ENCODE measurements around the gene LEFTY1. TPM values are rescaled to one million over a fixed set of nuclear protein-coding genes. Genes with fewer than 3 reads are reported as not detected.

Gene LEFTY1
- total RNA-seq, 2 donors from 2014 or later: 1.7 to 2.0 TPM

- Histone ChIP-seq H3K36me3 (no peaks in the 10 kb centered on the region), H3K9me3 (no peaks in the 10 kb centered on the region), H3K4me3 (no peak overlapping the region), H3K27ac (no peak overlapping the region), H3K4me1 (replicated peaks) (no peaks in the 10 kb centered on the region), H3K27me3 (replicated peaks; ENCODE audit: insufficient read depth) (no peaks in the 10 kb centered on the region)
- no peak for DNase-seq (ENCODE audit: low spot score)
- intact Hi-C loops (cut with DNase I): no loop called here
- TF ChIP-seq CTCF (IDR thresholded peaks at IDR 0.05): no peak
- TF ChIP-seq POLR2AphosphoS5 (IDR thresholded peaks at IDR 0.05): no peak
- no peak for TF ChIP-seq POLR2A (IDR thresholded peaks at IDR 0.05)
- 69% methylated on average over 4 of the region's 4 CpGs for WGBS
Measured at GRCh38 chr1:225899044-225899925, 10.3 kb upstream of the LEFTY1 start.

- TF ChIP-seq POLR2A (IDR thresholded peaks at IDR 0.05) (no peak), CTCF (IDR thresholded peaks at IDR 0.05) (no peak), POLR2AphosphoS5 (IDR thresholded peaks at IDR 0.05) (no peak)
- DNase-seq (ENCODE audit: low spot score): no peak
- H3K27ac ChIP-seq: peak overlapping the region in 1 of 2 donors; percentile 52
- no peak overlapping the region for H3K4me3 ChIP-seq
- no peaks in the 10 kb centered on the region for H3K9me3 ChIP-seq
- no peaks in the 10 kb centered on the region for H3K36me3 ChIP-seq
- intact Hi-C loops (cut with DNase I): no loop called here
- H3K27me3 ChIP-seq (replicated peaks; ENCODE audit: insufficient read depth): no peaks in the 10 kb centered on the region
- H3K4me1 ChIP-seq (replicated peaks): no peaks in the 10 kb centered on the region
- WGBS: 85% methylated on average over 19 of the region's 19 CpGs
Measured at GRCh38 chr1:225897595-225898514, 8.9 kb upstream of the LEFTY1 start.

GRCh38 chr1:225896937-225897549 lies 8.1 kb upstream of the LEFTY1 start:
- H3K9me3 ChIP-seq: no peaks in the 10 kb centered on the region
- 56% methylated on average over 7 of the region's 7 CpGs for WGBS
- peak; percentile 67 for DNase-seq (ENCODE audit: low spot score)
- H3K36me3 ChIP-seq: no peaks in the 10 kb centered on the region
- no peak overlapping the region for H3K4me3 ChIP-seq
- H3K27ac ChIP-seq: peak overlapping the region; percentile 2 to 52
- intact Hi-C loops (cut with DNase I): no loop called here
- no peaks in the 10 kb centered on the region for H3K4me1 ChIP-seq (replicated peaks)
- TF ChIP-seq POLR2AphosphoS5 (IDR thresholded peaks at IDR 0.05): peak; percentile 79
- no peak for TF ChIP-seq CTCF (IDR thresholded peaks at IDR 0.05)
- peak; percentile 48 for TF ChIP-seq POLR2A (IDR thresholded peaks at IDR 0.05)
- no peaks in the 10 kb centered on the region for H3K27me3 ChIP-seq (replicated peaks; ENCODE audit: insufficient read depth)

- no peaks in the 10 kb centered on the region for H3K27me3 ChIP-seq (replicated peaks; ENCODE audit: insufficient read depth)
- TF ChIP-seq POLR2AphosphoS5 (IDR thresholded peaks at IDR 0.05) (no peak), POLR2A (IDR thresholded peaks at IDR 0.05) (no peak), CTCF (IDR thresholded peaks at IDR 0.05) (no peak)
- H3K4me1 ChIP-seq (replicated peaks): no peaks in the 10 kb centered on the region
- 64% methylated on average over 5 of the region's 5 CpGs for WGBS
- H3K36me3 ChIP-seq: no peaks in the 10 kb centered on the region
- H3K4me3 ChIP-seq: no peak overlapping the region
- H3K27ac ChIP-seq: peak overlapping the region in 1 of 2 donors; percentile 2
- no peaks in the 10 kb centered on the region for H3K9me3 ChIP-seq
- DNase-seq (ENCODE audit: low spot score): no peak
- intact Hi-C loops (cut with DNase I): no loop called here
Measured at GRCh38 chr1:225896494-225896893, 7.5 kb upstream of the LEFTY1 start.

All from prostate gland (tissue), 2 donors.